Measurements from ENCODE around the gene TRABD2A. TPM values are rescaled to one million over a fixed set of nuclear protein-coding genes. Genes with fewer than 3 reads are reported as not detected.
"Not testable (repeated sequence)": the region's sequence is repeated elsewhere in the genome, so short reads cannot be mapped to it uniquely, and the experiment has no call there.

TRABD2A gene, protein sequence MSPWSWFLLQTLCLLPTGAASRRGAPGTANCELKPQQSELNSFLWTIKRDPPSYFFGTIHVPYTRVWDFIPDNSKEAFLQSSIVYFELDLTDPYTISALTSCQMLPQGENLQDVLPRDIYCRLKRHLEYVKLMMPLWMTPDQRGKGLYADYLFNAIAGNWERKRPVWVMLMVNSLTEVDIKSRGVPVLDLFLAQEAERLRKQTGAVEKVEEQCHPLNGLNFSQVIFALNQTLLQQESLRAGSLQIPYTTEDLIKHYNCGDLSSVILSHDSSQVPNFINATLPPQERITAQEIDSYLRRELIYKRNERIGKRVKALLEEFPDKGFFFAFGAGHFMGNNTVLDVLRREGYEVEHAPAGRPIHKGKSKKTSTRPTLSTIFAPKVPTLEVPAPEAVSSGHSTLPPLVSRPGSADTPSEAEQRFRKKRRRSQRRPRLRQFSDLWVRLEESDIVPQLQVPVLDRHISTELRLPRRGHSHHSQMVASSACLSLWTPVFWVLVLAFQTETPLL
- total RNA-seq (2014; rRNA removed; shearing (Covaris generic)): 5.3 and 7.1 TPM in 2 replicates

GRCh38 chr2:84880645-84881521 is at the start of gene TRABD2A:
Gene TRABD2A, minus strand, starts transcription at chr2:84881084. Its CDS starts 45 bp downstream, at chr2:84881039.
- DNase-seq (ENCODE audit: low read depth): peak; percentile 16

DNA sequence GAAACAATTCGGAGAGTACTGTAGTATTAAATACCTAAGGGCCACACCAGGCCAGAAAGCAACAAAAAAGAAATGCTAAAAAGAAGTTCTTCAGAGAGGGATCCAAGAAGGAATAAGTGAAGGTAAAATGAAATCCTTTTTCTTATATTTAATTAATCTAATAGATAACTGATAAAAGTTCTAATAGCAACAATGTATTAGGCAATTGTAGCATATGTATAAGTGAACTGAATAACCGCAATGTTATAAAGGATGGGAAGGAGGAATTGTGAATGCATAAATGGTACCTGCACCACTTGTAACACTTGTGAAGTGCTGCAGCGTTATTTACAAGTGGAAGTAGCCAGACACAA is 46.4 kb upstream of the TRABD2A start:
- DNase-seq (ENCODE audit: low read depth): no peak

DNA sequence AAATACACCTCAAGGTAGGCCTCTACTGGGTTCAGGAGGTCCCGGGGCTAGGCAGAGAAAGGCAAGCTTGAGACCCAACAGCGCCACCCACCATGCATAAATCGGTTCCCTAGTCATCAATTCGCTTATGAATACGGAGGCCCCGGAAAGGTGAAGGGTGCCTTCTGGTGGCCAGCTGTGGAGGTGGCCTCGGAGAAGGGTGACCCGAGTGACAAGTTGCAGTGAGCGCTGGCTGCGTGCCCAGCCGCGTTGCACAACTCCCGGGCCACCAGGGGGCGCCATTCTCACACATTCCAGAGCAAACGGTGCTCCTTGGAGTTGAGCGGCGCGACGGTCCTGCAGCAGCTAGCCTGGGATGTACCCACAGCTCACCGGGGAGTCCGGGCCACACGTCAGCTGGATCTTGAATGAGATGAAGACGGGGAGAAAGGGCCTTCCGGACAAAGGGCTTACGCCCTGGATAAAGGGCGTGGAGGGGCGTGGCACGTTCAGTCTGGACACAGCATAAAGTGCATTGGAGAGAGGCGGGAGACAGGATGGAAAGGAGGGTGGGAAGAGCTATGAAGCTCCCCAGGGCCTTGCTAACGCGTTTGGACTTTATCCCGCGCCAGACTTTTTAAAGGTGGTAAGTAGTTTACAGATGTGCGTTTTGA is 45.0 kb upstream of the TRABD2A start:
- DNase-seq (ENCODE audit: low read depth): peak; percentile 94

DNA sequence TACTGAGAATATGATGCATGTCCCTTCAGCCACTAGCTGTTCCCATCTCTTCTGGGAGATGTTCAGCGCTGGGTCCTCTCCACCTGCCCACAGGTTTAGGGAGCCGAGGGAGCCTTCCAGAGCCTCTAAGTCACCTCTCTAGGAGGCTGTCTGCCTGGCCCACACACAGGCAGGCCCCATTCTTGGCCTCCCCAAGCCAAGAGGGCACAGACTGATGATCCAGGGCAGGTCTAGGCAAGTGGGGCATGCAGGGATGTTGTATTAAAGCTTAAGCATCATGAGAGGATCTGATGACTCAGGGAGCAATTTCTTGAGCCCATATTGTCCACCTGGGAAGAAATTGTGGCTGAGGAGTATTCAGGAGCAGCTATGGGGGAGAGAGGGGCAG is 44.4 kb upstream of the TRABD2A start:
- DNase-seq (ENCODE audit: low read depth): no peak

GRCh38 chr2:84924173-84925106 is 43.6 kb upstream of the TRABD2A start:
- DNase-seq (ENCODE audit: low read depth): peak; percentile 75

- DNase-seq (ENCODE audit: low read depth): no peak
Observed at GRCh38 chr2:84923009-84923408, 42.1 kb upstream of the TRABD2A start.

DNA sequence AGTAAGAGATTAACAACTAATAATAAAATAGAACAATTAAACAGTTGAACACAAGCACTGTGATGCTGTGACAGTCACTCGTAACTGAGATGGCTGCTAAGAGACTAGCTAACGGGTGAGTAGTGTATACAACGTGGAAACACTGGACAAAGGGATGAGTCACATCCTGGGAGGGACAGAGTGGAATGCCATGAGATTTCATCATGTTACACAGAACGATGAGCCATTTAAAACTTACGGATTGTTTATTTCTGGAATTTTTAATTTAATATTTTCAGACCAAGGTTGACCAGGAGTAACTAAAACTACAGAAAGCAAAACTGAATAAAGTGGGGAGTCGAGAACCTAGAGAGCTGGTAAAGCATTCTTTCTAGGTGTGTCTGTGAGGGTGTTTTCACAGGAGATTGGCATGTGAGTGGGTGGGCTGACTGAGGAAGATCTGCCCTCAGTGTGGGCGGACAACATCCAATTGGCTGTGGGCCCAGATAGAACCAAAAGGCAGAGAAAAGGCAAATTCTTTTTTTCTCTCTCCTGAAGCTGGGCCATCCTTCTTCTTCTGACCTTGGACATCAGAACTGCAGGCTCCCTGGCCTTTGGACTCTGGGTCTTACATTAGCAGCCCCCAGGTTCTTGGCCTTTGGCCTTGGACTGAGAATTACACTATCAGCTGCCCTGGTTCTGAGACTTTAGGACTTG is 39.1 kb upstream of the TRABD2A start:
- peak; percentile 96 for DNase-seq (ENCODE audit: low read depth)

- no peak for DNase-seq (ENCODE audit: low read depth)
Observed at GRCh38 chr2:84918430-84918829, 37.5 kb upstream of the TRABD2A start.

DNA sequence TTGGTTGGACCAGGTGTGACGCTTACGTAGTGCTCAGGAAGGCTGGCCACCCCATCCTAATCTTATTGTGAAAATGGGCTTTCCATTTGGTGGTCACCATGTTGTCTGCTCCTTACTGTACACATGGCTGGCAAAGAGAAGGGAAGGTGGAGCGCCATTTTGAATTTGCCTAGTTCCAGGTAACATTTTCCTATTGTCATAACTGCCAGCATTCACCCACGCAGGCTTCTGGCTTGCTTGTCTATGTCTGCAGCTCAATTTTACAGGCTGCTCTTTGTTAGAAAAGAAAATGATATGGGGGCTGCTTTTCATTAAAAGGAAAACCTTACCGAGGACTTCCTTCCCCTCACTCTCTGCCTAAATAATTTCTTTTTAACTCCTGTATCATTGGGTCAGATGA is 36.9 kb upstream of the TRABD2A start:
- DNase-seq (ENCODE audit: low read depth): not testable (repeated sequence)

- DNase-seq (ENCODE audit: low read depth): not testable (repeated sequence)
Observed at GRCh38 chr2:84915675-84916074, 34.8 kb upstream of the TRABD2A start.

DNA sequence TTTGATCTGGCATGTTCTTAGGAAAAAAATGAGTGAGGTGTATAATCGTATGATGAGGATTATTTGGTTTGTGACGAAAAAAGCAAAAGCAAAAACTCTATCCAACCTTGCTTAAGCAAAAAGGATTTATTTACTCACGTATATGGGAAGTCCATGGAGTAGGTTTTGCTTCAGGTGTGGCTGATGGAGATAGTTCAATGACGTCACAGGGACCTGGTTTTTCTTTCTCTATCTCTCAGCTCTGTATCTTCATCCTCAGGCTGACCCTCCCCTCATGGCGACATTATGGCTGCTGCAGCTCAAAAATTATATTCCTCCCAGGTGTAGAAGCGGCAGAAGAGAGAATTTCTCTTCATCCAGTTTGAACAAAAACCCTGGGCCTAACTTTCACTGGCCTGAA is 33.5 kb upstream of the TRABD2A start:
- no peak for DNase-seq (ENCODE audit: low read depth)

DNA sequence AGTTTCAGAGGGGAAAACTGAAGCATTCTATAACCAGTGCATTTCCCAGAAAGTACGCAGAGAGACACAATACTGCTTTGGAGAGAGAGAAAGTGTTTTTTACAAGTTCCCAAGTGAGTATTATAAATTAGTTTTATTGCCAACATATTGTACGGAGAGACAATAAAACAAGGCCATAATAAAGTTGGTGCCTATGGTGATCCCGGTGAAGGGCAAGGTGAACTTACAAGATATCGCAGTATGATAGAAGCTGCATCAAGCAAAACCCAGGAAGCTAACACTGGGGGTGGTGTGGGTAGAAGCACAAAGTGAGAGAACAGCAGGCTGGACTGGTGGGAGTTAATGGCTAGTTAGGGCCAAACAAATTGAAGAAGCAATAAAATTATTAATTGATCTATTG is 32.1 kb upstream of the TRABD2A start:
- no peak for DNase-seq (ENCODE audit: low read depth)

DNA sequence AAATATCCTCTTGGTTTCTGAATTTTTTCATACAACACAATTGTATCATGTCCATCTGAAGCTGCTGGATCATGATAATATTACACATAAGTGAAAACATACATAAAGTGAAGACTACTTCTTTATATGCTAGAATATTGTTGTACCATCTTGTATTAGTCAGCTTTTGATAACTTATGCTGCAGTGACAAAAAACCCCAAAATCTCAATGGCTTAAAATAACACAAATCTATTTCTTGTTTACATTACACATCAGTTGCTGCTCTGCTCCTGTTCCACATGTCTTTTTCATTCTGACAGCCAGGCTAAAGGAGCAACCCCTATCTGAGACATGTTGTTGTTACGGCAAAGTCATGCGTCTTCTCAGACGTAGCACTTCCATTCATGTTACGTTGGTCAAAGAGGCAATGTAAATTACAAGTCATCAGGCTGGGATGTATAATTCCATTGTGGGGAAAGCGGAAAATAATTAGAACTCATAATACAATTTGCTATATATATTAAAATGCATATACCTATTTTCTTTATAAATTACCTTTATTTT is 30.3 kb upstream of the TRABD2A start:
- DNase-seq (ENCODE audit: low read depth): no peak

- no peak for DNase-seq (ENCODE audit: low read depth)
Observed at GRCh38 chr2:84908948-84909713, 28.2 kb upstream of the TRABD2A start.

GRCh38 chr2:84906900-84907714 is 26.2 kb upstream of the TRABD2A start:
- DNase-seq (ENCODE audit: low read depth): peak; percentile 93

DNA sequence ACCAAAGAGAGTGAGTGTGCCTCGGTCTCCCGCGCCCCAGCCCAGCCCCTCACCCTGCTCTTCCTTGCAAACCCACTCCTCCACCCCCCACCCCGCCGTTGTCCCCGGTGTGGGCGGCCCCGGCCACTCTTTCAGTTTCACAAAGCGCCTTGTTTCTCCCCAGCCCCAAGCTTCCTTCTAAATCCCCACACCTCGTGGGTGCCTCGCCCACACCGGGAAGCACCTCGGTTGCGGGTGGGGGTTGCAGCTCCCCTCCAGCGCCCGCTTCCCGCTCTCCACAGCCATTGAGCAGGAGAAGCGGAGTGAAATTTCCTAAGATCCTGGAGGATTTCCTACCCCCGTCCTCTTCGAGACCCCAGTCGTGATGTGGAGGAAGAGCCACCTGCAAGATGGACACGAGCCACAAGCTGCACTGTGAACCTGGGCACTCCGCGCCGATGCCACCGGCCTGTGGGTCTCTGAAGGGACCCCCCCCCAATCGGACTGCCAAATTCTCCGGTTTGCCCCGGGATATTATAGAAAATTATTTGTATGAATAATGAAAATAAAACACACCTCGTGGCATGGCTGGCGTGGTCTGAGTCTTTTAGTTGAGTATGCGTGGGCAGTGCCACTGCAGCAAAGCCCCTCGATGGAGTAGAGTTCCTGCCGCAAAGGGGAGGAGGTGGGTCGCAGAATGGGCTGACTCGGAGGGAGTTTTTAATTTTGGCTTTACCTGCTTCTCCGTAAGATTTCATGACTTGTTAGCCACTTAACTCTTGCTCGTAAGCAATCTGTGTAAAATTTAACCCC is 25.4 kb upstream of the TRABD2A start:
- DNase-seq (ENCODE audit: low read depth): no peak
